Vagina (tissue), 2 donors: ENCODE results near the gene NASP. TPM values are rescaled to one million over a fixed set of nuclear protein-coding genes. Genes with fewer than 3 reads are reported as not detected.
A peak's percentile ranks its signal among the peaks of the same experiment; 100 is the strongest.

Source experiments
- DNase-seq, 2 donors: peaks; one replicate each; pipeline ENCODE4 v3.0.0-alpha.2; 2017; ENCODE audit errors: extremely low spot score in 2 of 2
- H3K27ac ChIP-seq: fragments of 200-600 bp; sonication (generic); one replicate; pipeline ENCODE4 v1.5.1; 2019
- H3K27me3 ChIP-seq: fragments of 200-600 bp; sonication (generic); one replicate; pipeline ENCODE4 v1.5.1; 2019
- H3K36me3 ChIP-seq, 2 donors: fragments of 200-600 bp; sonication (generic); one replicate each; pipeline ENCODE4 v1.5.1; 2017 to 2019
- H3K4me1 ChIP-seq: fragments of 200-600 bp; sonication (generic); one replicate; pipeline ENCODE4 v1.5.1; 2019
- H3K4me3 ChIP-seq, 2 donors: fragments of 200-600 bp; sonication (generic); 1 replicate in 1 of 2; 2 replicates in 1 of 2; pipeline ENCODE4 v1.5.1; 2016 to 2019
- H3K9me3 ChIP-seq: fragments of 200-600 bp; sonication (generic); one replicate; pipeline ENCODE4 v1.5.1; 2019
- POLR2A ChIP-seq, 2 donors: fragments of 450-650 bp; IDR thresholded peaks; one replicate each; pipeline ENCODE4 v1.6.1; 2017; ENCODE audit warnings: antibody characterized with exemption in 2 of 2, mild to moderate bottlenecking in 2 of 2, moderate library complexity in 2 of 2
- POLR2AphosphoS5 ChIP-seq, 2 donors: sonication (generic); formaldehyde crosslinking; IDR thresholded peaks; one replicate each; pipeline ENCODE4 v1.9.0; 2017; ENCODE audit warnings: antibody characterized with exemption in 2 of 2, mild to moderate bottlenecking in 2 of 2, low read depth in 1 of 2; ENCODE audit not compliant: insufficient read depth in 1 of 2
- intact Hi-C: fragments of 100-400 bp; cut with DNase I; formaldehyde crosslinking; loops from one replicate; pipeline ENCODE4 v1.15.1; 2023
- total RNA-seq: library from RNA; depleted of rRNA; stranded (reverse); fragments of >200 nt; gene quantifications from one replicate; pipeline ENCODE4 v1.2.3, GENCODE V29; 2016
- TF ChIP-seq, protein P1 (sequence below), 3 experiments: fragments of 450-650 bp in 2 of 3; fragments of 200-600 bp in 1 of 3; sonication (generic) in 1 of 3; IDR thresholded peaks; one replicate each; pipeline ENCODE4 v1.5.1; 2017 to 2019; ENCODE audit warnings: antibody characterized with exemption in 3 of 3, mild to moderate bottlenecking in 2 of 3, moderate library complexity in 2 of 3

NASP gene
- total RNA-seq, 1 donor from 2014 or later = 57.9 TPM

DNA sequence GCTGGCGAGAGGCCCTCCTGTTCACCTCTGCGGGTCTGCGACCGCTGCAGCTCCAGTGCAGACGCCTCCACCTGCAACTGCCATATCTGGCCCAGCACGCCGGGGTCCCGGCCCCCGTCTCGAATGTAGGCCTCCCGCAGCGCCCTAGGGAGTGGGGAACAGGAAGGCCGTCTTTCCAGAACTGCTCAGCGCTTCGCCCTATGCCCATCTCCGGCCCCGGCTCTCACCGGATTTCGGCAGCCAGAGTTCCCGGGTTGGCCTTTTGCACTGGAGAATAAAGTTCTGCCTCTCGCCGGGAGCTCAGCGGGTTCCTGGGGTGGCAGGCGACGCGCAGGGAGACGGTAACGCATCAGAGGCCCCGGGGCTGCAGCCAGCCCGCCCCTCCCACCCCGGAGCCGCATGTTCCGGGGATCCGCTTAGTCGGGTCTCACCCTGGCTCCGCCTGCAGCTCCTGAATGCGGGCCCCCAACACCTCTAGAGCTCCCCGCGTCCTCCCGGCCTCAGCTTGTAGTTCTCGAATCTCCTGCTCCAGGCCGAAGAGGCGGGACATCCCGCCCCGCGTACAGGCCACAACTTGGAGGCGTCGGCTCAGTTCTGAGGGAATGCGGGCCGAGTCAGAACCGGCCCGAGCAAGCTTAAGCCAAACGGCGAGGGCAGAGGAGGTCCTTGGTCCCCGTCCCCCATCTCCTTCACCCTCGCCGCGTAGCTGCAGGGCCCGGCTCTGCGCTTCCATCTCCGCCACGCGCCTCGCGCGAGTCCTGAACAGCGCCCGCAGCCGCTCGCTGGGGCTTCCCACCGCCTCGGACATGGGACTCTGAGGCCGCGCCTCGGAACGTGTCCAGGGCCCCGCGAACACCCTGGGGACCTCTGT lies 38.9 kb downstream of the NASP start:
- H3K27ac ChIP-seq = peak overlapping the region; percentile 60
- H3K27me3 ChIP-seq = no peaks in the 10 kb centered on the region
- no peak for TF ChIP-seq POLR2A (IDR thresholded peaks at IDR 0.05)
- TF ChIP-seq, protein P1, sequence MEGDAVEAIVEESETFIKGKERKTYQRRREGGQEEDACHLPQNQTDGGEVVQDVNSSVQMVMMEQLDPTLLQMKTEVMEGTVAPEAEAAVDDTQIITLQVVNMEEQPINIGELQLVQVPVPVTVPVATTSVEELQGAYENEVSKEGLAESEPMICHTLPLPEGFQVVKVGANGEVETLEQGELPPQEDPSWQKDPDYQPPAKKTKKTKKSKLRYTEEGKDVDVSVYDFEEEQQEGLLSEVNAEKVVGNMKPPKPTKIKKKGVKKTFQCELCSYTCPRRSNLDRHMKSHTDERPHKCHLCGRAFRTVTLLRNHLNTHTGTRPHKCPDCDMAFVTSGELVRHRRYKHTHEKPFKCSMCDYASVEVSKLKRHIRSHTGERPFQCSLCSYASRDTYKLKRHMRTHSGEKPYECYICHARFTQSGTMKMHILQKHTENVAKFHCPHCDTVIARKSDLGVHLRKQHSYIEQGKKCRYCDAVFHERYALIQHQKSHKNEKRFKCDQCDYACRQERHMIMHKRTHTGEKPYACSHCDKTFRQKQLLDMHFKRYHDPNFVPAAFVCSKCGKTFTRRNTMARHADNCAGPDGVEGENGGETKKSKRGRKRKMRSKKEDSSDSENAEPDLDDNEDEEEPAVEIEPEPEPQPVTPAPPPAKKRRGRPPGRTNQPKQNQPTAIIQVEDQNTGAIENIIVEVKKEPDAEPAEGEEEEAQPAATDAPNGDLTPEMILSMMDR (IDR thresholded peaks at IDR 0.05) = no peak
- TF ChIP-seq POLR2AphosphoS5 (IDR thresholded peaks at IDR 0.05; ENCODE audit: insufficient read depth in 1 of 2, low read depth in 1 of 2) = no peak
- H3K36me3 ChIP-seq = peaks cover 0 to 28% of the 10 kb centered on the region in 2 donors
- H3K9me3 ChIP-seq = no peaks in the 10 kb centered on the region
- intact Hi-C loops = no loop called here
- peaks cover 33% of the 10 kb centered on the region for H3K4me1 ChIP-seq
- H3K4me3 ChIP-seq = peak overlapping the region; percentile 18 to 23
- DNase-seq = no peak

DNA sequence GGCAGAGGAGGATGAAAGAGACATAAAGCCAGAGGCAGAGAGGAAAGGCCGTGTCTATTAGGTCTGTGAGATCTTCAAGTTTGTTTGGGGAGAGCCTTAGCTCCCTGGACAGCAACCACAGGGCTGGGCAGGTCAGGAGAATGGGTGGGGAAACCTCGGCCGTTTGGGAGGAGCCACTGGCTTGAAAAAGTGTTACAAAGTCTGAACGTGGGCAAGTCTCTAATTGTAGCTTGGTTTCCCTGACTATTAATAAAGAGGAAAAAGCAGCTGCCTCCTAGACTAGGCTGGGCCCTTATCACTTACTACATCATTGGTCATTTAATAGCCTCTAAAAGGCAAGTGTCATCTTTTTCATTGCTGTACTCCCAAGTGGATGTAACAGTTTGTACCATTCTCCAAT lies 40.1 kb downstream of the NASP start, which contains the start of gene CCDC17:
Gene CCDC17 (minus strand): TSS at position 83 of the 400 bp plus-strand sequence. CDS start 145 bp downstream, outside the sequence.
- Histone ChIP-seq H3K36me3 (peaks cover 0 to 32% of the 10 kb centered on the region in 2 donors), H3K4me3 (peak within 1 kb of the TSS; percentile 18 to 23), H3K27ac (peak within 1 kb of the TSS; percentile 60), H3K4me1 (peaks cover 33% of the 10 kb centered on the region), H3K9me3 (no peaks in the 10 kb centered on the region), H3K27me3 (no peaks in the 10 kb centered on the region)
- no peak for DNase-seq
- intact Hi-C loops = no loop called here
- TF ChIP-seq POLR2AphosphoS5 (IDR thresholded peaks at IDR 0.05; ENCODE audit: insufficient read depth in 1 of 2, low read depth in 1 of 2) (no peak), POLR2A (IDR thresholded peaks at IDR 0.05) (no peak)
- TF ChIP-seq, protein P1 (IDR thresholded peaks at IDR 0.05) = no peak

DNA sequence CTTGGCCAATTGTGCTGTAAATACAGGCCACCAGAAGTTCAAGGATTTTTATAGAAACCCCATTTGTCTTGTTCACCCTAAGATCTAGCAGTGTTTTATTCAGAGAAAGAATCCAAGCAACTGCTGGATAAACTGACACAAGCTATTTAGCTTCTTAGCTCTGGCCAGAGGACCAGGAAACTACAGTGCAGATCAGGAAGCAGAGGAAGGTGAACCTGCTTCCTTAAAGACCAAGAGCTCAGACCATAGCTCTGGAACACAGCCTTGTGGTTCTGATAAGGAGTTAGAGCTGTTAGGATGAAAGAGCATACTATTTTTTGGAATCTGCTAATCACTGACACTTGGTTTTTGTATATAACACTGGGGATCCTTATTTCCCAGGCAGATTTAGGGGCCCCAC lies 45.2 kb downstream of the NASP start:
- Histone ChIP-seq H3K4me3 (no peak overlapping the region), H3K4me1 (peaks cover 4% of the 10 kb centered on the region), H3K36me3 (peaks cover 0 to 78% of the 10 kb centered on the region in 2 donors), H3K27me3 (no peaks in the 10 kb centered on the region), H3K9me3 (no peaks in the 10 kb centered on the region), H3K27ac (no peak overlapping the region)
- TF ChIP-seq, protein P1 (IDR thresholded peaks at IDR 0.05) = no peak
- peak in 1 of 2 donors; percentile 29 for TF ChIP-seq POLR2AphosphoS5 (IDR thresholded peaks at IDR 0.05; ENCODE audit: insufficient read depth in 1 of 2, low read depth in 1 of 2)
- no peak for DNase-seq
- intact Hi-C loops = no loop called here

DNA sequence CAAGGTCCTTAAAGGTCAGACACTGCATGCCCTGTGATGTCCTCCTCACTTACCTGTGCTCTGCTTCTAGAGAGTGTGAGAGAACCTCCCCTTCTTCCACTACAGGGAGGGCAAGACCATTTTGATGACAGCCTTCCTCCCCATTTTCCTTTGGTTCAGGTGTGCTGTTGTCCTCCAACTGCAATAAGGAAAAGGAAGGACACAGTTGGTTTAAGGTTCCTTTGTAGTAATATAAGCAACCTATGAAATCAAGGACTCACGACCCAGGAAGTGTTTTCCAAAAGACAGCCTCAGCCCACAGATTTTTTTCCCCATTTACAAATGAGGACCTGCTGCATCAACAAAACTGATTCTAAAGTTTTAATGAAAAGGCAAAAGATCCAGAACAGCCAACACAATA lies 46.6 kb downstream of the NASP start:
- no peak for DNase-seq
- no peaks in the 10 kb centered on the region for H3K4me1 ChIP-seq
- no peak overlapping the region for H3K4me3 ChIP-seq
- TF ChIP-seq POLR2A (IDR thresholded peaks at IDR 0.05) (no peak), POLR2AphosphoS5 (IDR thresholded peaks at IDR 0.05; ENCODE audit: insufficient read depth in 1 of 2, low read depth in 1 of 2) (no peak)
- TF ChIP-seq, protein P1 (IDR thresholded peaks at IDR 0.05) = no peak
- H3K27ac ChIP-seq = no peak overlapping the region
- peaks cover 0 to 79% of the 10 kb centered on the region in 2 donors for H3K36me3 ChIP-seq
- H3K9me3 ChIP-seq = no peaks in the 10 kb centered on the region
- no peaks in the 10 kb centered on the region for H3K27me3 ChIP-seq
- intact Hi-C loops = no loop called here

DNA sequence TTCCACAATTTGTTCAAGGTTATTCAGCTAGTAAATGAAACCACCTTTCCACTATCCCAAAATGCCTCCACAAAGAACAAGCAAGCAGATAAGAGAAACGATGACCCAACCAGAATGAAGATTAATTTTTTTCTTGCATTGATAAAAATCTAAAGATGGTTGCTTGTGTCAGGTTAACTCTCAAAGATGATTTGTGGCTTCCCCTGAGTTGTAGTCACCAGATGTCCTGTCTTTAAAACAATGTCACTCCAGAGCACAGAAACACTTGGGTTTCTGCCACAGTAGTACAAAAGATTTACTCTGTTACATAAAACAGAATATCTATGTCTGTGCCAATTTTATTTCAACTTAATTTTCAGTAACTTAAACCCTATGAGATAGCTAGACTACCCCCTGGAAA lies 51.4 kb downstream of the NASP start:
- Histone ChIP-seq H3K27me3 (no peaks in the 10 kb centered on the region), H3K27ac (no peak overlapping the region), H3K4me1 (no peaks in the 10 kb centered on the region), H3K9me3 (no peaks in the 10 kb centered on the region), H3K36me3 (peaks cover 0 to 80% of the 10 kb centered on the region in 2 donors), H3K4me3 (no peak overlapping the region)
- intact Hi-C loops = no loop called here
- DNase-seq = no peak
- TF ChIP-seq POLR2AphosphoS5 (IDR thresholded peaks at IDR 0.05; ENCODE audit: insufficient read depth in 1 of 2, low read depth in 1 of 2) (no peak), POLR2A (IDR thresholded peaks at IDR 0.05) (no peak)
- TF ChIP-seq, protein P1 (IDR thresholded peaks at IDR 0.05) = no peak
